Naive thymus-derived CD4-positive, alpha-beta T cell (primary cell): ENCODE results near the gene SSC5D. TPM values are rescaled to one million over a fixed set of nuclear protein-coding genes. Genes with fewer than 3 reads are reported as not detected.

ENCODE experiments used
- ATAC-seq: fragments of 150-1000 bp; cut with Tn5 transposase; 2 replicates; pipeline ENCODE4 v1.10.0; 2021; ENCODE audit warnings: mild to moderate bottlenecking, moderate library complexity
- CTCF ChIA-PET: fragments of 350-600 bp; sonication (Branson Sonifier 250); formaldehyde crosslinking; loops from one replicate; lab custom pipeline; 2021; ENCODE audit warnings: antibody characterized with exemption; lab: Charles Lee
- POLR2A ChIA-PET: fragments of 350-600 bp; sonication (Branson Sonifier 250); formaldehyde crosslinking; loops from one replicate; lab custom pipeline; 2021; ENCODE audit warnings: antibody characterized with exemption, inconsistent platforms; lab: Charles Lee
- DNase-seq, 9 donors: peaks; one replicate each; pipeline versions ENCODE4 v3.0.0 to v3.0.0-alpha.2; 2020 to 2022; ENCODE audit warnings: mixed read lengths in 1 of 9
- H3K27ac ChIP-seq: one replicate; pipeline ENCODE4 v1.7.0; 2013; ENCODE audit warnings: mild to moderate bottlenecking, low read depth, low read length, moderate library complexity
- H3K27me3 ChIP-seq, 2 donors: one replicate each; pipeline ENCODE4 v1.7.0; 2013; ENCODE audit warnings: low read length in 2 of 2, mild to moderate bottlenecking in 2 of 2, moderate library complexity in 2 of 2; ENCODE audit not compliant: control insufficient read depth in 2 of 2, insufficient read depth in 2 of 2
- H3K36me3 ChIP-seq, 3 experiments: 1 replicate in 2 of 3; 2 replicates in 1 of 3; pipeline ENCODE4 v1.7.0; 2013; ENCODE audit warnings: low read length in 3 of 3, mild to moderate bottlenecking in 3 of 3, moderate library complexity in 1 of 3; ENCODE audit not compliant: insufficient read depth in 3 of 3, control insufficient read depth in 2 of 3
- H3K4me1 ChIP-seq, 2 donors: one replicate each; pipeline ENCODE4 v1.7.0; 2013; ENCODE audit warnings: low read length in 2 of 2, mild to moderate bottlenecking in 2 of 2, moderate library complexity in 1 of 2; ENCODE audit not compliant: control insufficient read depth in 2 of 2, insufficient read depth in 2 of 2
- H3K4me3 ChIP-seq: 2 replicates; pipeline ENCODE4 v1.7.0; 2013; ENCODE audit warnings: mild to moderate bottlenecking, low read length
- H3K9me3 ChIP-seq, 3 experiments: 1 replicate in 2 of 3; 2 replicates in 1 of 3; pipeline ENCODE4 v1.7.0; 2013; ENCODE audit warnings: low read length in 3 of 3; ENCODE audit not compliant: control insufficient read depth in 2 of 3
- H3K27ac Mint-ChIP-seq, 9 donors: one replicate each; pipeline ENCODE4 v1.8.0; 2020 to 2022; ENCODE audit warnings: mixed read lengths in 9 of 9, mild to moderate bottlenecking in 8 of 9, moderate library complexity in 5 of 9, inconsistent platforms in 2 of 9
- H3K27me3 Mint-ChIP-seq, 5 donors: one replicate each; pipeline ENCODE4 v1.8.0; 2021 to 2022; ENCODE audit warnings: mixed read lengths in 5 of 5, mild to moderate bottlenecking in 1 of 5
- H3K36me3 Mint-ChIP-seq, 5 donors: one replicate each; pipeline ENCODE4 v1.8.0; 2020 to 2022; ENCODE audit warnings: mixed read lengths in 5 of 5, mild to moderate bottlenecking in 3 of 5, inconsistent platforms in 1 of 5
- H3K4me1 Mint-ChIP-seq, 7 donors: one replicate each; pipeline ENCODE4 v1.8.0; 2020 to 2022; ENCODE audit warnings: mixed read lengths in 7 of 7, mild to moderate bottlenecking in 3 of 7, inconsistent platforms in 1 of 7
- H3K4me3 Mint-ChIP-seq, 10 donors: one replicate each; pipeline ENCODE4 v1.8.0; 2020 to 2022; ENCODE audit warnings: mild to moderate bottlenecking in 10 of 10, mixed read lengths in 10 of 10, moderate library complexity in 6 of 10, inconsistent platforms in 2 of 10
- H3K9me3 Mint-ChIP-seq, 11 donors: one replicate each; pipeline ENCODE4 v1.8.0; 2020 to 2022; ENCODE audit warnings: mixed read lengths in 11 of 11, mild to moderate bottlenecking in 4 of 11, inconsistent platforms in 1 of 11, moderate library complexity in 1 of 11
- intact Hi-C, 2 donors: fragments of 100-400 bp; cut with micrococcal nuclease; formaldehyde crosslinking; loops; one replicate each; pipeline ENCODE4 v1.15.1; 2023
- polyA plus RNA-seq, 2 donors: library from polyadenylated mRNA; unstranded; fragments of 300-500 nt; fragmentation: Illumina TruSeq; gene quantifications; one replicate each; pipeline ENCODE4 v1.2.3, GENCODE V29; 2021
- total RNA-seq, 6 experiments: library from RNA in 5 of 6; stranded (reverse) in 5 of 6; gene quantifications; 1 replicate in 5 of 6; 2 replicates in 1 of 6; pipeline ENCODE4 v1.2.3 and lab custom pipeline; 2021 to 2026

Gene SSC5D
- total and polyA plus RNA-seq, 7 experiments from 2014 or later, result 0.21 to 0.48 (median 0.35) TPM; not detected in 2

DNA sequence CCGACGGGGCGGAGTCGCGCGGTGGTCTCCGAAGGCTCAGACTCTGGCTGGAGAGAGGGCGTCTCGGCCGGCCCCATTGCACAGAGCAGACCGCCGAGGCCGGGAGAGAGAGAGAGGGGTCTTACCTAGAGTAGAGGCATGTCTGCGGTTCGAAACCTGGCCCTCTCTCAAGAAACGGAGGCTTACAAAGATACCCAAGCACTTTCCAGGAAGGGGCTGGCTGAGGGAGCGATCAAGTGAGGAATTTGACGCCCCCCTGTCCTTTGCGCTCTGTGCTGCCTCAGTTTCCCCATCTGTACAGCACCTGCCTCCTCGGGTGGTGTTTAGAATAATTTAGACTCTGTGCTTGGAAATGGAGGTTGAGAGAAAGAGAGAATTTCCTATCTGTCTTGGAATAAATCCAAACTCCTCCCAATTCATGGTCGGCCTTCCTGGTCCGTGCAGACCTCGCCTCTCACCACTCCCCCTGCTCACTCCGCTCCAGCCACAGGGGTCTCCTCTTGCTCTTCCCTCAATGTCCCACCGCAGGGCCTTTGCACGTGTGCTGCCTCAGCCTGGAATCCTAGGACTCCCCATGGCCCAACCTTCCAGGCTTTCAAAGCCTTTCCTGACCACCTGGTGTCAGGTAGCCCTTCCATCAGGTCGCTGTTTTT, 26.1 kb upstream of the SSC5D start:
- H3K27ac ChIP-seq, result peak overlapping the region; percentile 79
- DNase-seq (no peak), ATAC-seq (no peak)
- Mint-ChIP-seq H3K27me3 (peaks cover 0 to 2% (median 0%) of the 10 kb centered on the region in 5 donors), H3K27ac (peak overlapping the region; percentile 68 to 94 (median 90)), H3K4me1 (peaks cover 14 to 33% (median 20%) of the 10 kb centered on the region in 7 donors), H3K9me3 (no peaks in the 10 kb centered on the region), H3K36me3 (no peaks in the 10 kb centered on the region), H3K4me3 (peak overlapping the region; percentile 86 to 99 (median 92))
- H3K9me3 ChIP-seq, result no peaks in the 10 kb centered on the region
- POLR2A ChIA-PET, result interaction anchor here (0.6 to 2.6 kb wide), 10 partner anchors 14 to 203 kb away, joined by 3 to 29 read pairs (median 5); partner anchors contain the start of genes KMT5C, PPP6R1, TMEM238 and U2AF2
- CTCF ChIA-PET, result interaction anchor here (0.7 to 1.2 kb wide), 4 partner anchors 25 to 171 kb away, joined by 3 to 6 read pairs (median 4); no protein-coding TSS in a partner anchor
- H3K4me3 ChIP-seq, result peak overlapping the region; percentile 91
- peaks cover 4 to 12% of the 10 kb centered on the region in 2 donors for H3K4me1 ChIP-seq
- no peaks in the 10 kb centered on the region for H3K27me3 ChIP-seq
- H3K36me3 ChIP-seq, result no peaks in the 10 kb centered on the region
- intact Hi-C loops, result loop anchor here (1.0 to 2.0 kb wide), 10 partner anchors 14 to 399 kb away; partner anchors contain the start of genes ZNF628 (in 2 of the 2), HSPBP1 (in 1 of the 2), KMT5C (in 1 of the 2) and PPP1R12C (in 1 of the 2)

GRCh38 chr19:55462722-55463121, 25.5 kb upstream of the SSC5D start:
- intact Hi-C loops, result no loop called here
- peak overlapping the region in 5 of 9 donors; percentile 52 to 92 (median 68) for H3K27ac Mint-ChIP-seq
- Histone ChIP-seq H3K4me1 (peaks cover 4 to 12% of the 10 kb centered on the region in 2 donors), H3K9me3 (no peaks in the 10 kb centered on the region), H3K36me3 (no peaks in the 10 kb centered on the region), H3K27ac (no peak overlapping the region), H3K27me3 (no peaks in the 10 kb centered on the region), H3K4me3 (no peak overlapping the region)
- peak overlapping the region; percentile 86 to 99 (median 92) for H3K4me3 Mint-ChIP-seq
- H3K27me3 Mint-ChIP-seq, result peaks cover 0 to 5% (median 0%) of the 10 kb centered on the region in 5 donors
- peaks cover 0 to 1% (median 0%) of the 10 kb centered on the region in 11 donors for H3K9me3 Mint-ChIP-seq
- ChIA-PET CTCF (interaction anchor here (1.2 kb wide), 1 partner anchor 170 kb away, joined by 3 read pairs; no protein-coding TSS in a partner anchor), POLR2A (interaction anchor here (1.4 to 2.6 kb wide), 2 partner anchors 13 to 170 kb away, joined by 4 to 29 read pairs; partner anchors contain the start of gene ZNF628)
- no peak for DNase-seq
- peaks cover 14 to 36% (median 20%) of the 10 kb centered on the region in 7 donors for H3K4me1 Mint-ChIP-seq
- H3K36me3 Mint-ChIP-seq, result no peaks in the 10 kb centered on the region
- ATAC-seq, result no peak

DNA sequence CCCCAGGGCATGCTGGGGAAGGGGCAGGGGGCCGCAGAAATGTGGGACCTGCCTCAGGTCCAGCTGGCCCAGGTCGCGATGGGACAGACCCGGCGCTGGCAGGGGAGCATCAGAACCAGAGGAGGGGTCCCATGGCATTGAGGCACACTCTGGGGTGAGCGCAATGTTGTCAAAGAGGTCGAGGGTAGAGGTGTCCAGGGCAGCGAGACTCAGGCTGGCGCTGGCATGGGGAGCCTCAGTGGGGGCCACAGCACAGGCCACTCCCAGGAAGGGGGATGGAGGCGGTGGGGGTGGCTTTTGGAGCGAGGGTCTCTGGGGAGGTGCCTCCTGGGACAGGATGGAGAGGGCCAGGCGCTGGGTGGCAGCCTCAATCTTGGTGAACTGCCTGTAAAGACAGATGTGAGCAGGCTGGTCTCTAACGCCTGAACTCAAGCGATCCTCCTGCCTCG, 24.6 kb upstream of the SSC5D start:
- POLR2A ChIA-PET, result interaction anchor here (2.6 kb wide), 1 partner anchor 12 kb away, joined by 29 read pairs; the partner anchor contains the start of gene ZNF628

DNA sequence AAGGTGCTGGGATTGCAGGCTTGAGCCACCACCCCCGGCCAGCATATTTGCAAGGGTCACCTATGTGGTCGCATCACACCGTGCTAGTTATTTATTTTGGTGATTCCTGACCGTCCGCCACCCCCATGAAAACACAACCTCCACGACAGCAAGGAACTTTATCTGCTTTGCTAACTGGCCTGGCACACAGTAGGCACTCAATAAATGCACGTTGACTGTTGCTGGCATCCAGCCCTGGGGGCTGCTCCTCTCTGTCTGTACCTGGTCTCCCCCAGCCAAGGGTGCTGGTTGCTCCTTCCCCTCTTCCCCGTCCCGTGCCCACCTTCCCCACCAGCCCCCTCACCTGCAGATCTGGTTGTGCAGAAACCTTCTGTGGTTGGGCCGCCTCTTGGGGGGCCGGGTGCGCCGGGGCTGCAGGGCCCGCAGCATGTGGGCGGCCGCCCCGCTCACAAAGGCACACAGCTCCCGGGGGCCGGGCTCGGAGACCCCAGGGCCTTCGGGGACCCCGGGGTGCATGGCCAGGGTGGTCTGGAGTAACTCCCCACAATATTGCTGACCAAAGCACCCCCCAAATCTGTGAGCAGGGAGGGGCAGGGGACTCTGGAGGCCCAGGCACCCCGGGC, 24.1 kb upstream of the SSC5D start:
- peaks cover 0 to 5% (median 0%) of the 10 kb centered on the region in 5 donors for H3K27me3 Mint-ChIP-seq
- POLR2A ChIA-PET, result no interaction called here
- intact Hi-C loops, result no loop called here
- H3K27ac ChIP-seq, result no peak overlapping the region
- no peaks in the 10 kb centered on the region for H3K9me3 ChIP-seq
- peaks cover 17 to 32% (median 20%) of the 10 kb centered on the region in 7 donors for H3K4me1 Mint-ChIP-seq
- no peaks in the 10 kb centered on the region for H3K27me3 ChIP-seq
- no peaks in the 10 kb centered on the region for H3K36me3 ChIP-seq
- H3K36me3 Mint-ChIP-seq, result no peaks in the 10 kb centered on the region
- H3K9me3 Mint-ChIP-seq, result peaks cover 0 to 1% (median 0%) of the 10 kb centered on the region in 11 donors
- H3K4me1 ChIP-seq, result peaks cover 4 to 12% of the 10 kb centered on the region in 2 donors
- H3K4me3 Mint-ChIP-seq, result peak overlapping the region in 1 of 10 donors; percentile 45
- CTCF ChIA-PET, result no interaction called here
- no peak overlapping the region for H3K4me3 ChIP-seq
- ATAC-seq (no peak), DNase-seq (no peak)
- H3K27ac Mint-ChIP-seq, result no peak overlapping the region

More for the DNA sequence above, 24.6 kb upstream of the SSC5D start:
- Histone ChIP-seq H3K9me3 (no peaks in the 10 kb centered on the region), H3K27ac (no peak overlapping the region), H3K4me3 (no peak overlapping the region), H3K27me3 (no peaks in the 10 kb centered on the region), H3K4me1 (peaks cover 4 to 12% of the 10 kb centered on the region in 2 donors), H3K36me3 (no peaks in the 10 kb centered on the region)
- H3K4me1 Mint-ChIP-seq, result peaks cover 17 to 36% (median 20%) of the 10 kb centered on the region in 7 donors
- DNase-seq, result no peak
- no peaks in the 10 kb centered on the region for H3K36me3 Mint-ChIP-seq
- ATAC-seq, result no peak
- H3K9me3 Mint-ChIP-seq, result peaks cover 0 to 1% (median 0%) of the 10 kb centered on the region in 11 donors
- no peak overlapping the region for H3K27ac Mint-ChIP-seq
- peaks cover 0 to 5% (median 0%) of the 10 kb centered on the region in 5 donors for H3K27me3 Mint-ChIP-seq
- peak overlapping the region in 1 of 10 donors; percentile 45 for H3K4me3 Mint-ChIP-seq
- intact Hi-C loops, result no loop called here
- CTCF ChIA-PET, result no interaction called here

- H3K9me3 Mint-ChIP-seq, result peaks cover 0 to 1% (median 0%) of the 10 kb centered on the region in 11 donors
- H3K36me3 ChIP-seq, result no peaks in the 10 kb centered on the region
- H3K4me1 ChIP-seq, result peaks cover 4 to 12% of the 10 kb centered on the region in 2 donors
- H3K36me3 Mint-ChIP-seq, result no peaks in the 10 kb centered on the region
- H3K27ac ChIP-seq, result no peak within 1 kb of the TSS
- peak within 1 kb of the TSS in 1 of 10 donors; percentile 45 for H3K4me3 Mint-ChIP-seq
- no peak within 1 kb of the TSS for H3K27ac Mint-ChIP-seq
- DNase-seq (no peak), ATAC-seq (no peak)
- intact Hi-C loops, result no loop called here
- no peaks in the 10 kb centered on the region for H3K9me3 ChIP-seq
- peaks cover 0 to 5% (median 0%) of the 10 kb centered on the region in 5 donors for H3K27me3 Mint-ChIP-seq
- H3K4me1 Mint-ChIP-seq, result peaks cover 17 to 32% (median 20%) of the 10 kb centered on the region in 7 donors
- CTCF ChIA-PET, result no interaction called here
- no peak within 1 kb of the TSS for H3K4me3 ChIP-seq
- no peaks in the 10 kb centered on the region for H3K27me3 ChIP-seq
- POLR2A ChIA-PET, result no interaction called here
Measured at GRCh38 chr19:55464662-55465054, 23.6 kb upstream of the SSC5D start, which contains the start of gene C19orf85. Gene C19orf85, minus strand, starts transcription at chr19:55464751. Its CDS starts 197 bp downstream, at chr19:55464554.

- no peak overlapping the region for H3K27ac Mint-ChIP-seq
Measured at GRCh38 chr19:55465460-55466240, 22.6 kb upstream of the SSC5D start.

More at GRCh38 chr19:55465460-55466240, 22.6 kb upstream of the SSC5D start:
- H3K36me3 ChIP-seq, result no peaks in the 10 kb centered on the region
- ChIA-PET POLR2A (no interaction called here), CTCF (interaction anchor here (0.6 to 3.6 kb wide), 2 partner anchors 39 to 325 kb away, joined by 3 to 33 read pairs; no protein-coding TSS in a partner anchor)
- no peaks in the 10 kb centered on the region for H3K9me3 ChIP-seq
- Mint-ChIP-seq H3K36me3 (no peaks in the 10 kb centered on the region), H3K27me3 (peaks cover 0 to 5% (median 0%) of the 10 kb centered on the region in 5 donors), H3K4me1 (peaks cover 10 to 23% (median 13%) of the 10 kb centered on the region in 7 donors), H3K9me3 (peaks cover 0 to 1% (median 0%) of the 10 kb centered on the region in 11 donors), H3K4me3 (peak overlapping the region in 1 of 10 donors; percentile 39)
- no peak overlapping the region for H3K4me3 ChIP-seq
- DNase-seq (no peak), ATAC-seq (no peak)
- intact Hi-C loops, result no loop called here
- H3K4me1 ChIP-seq, result peaks cover 4 to 11% of the 10 kb centered on the region in 2 donors
- no peak overlapping the region for H3K27ac ChIP-seq
- no peaks in the 10 kb centered on the region for H3K27me3 ChIP-seq
